Loucy (cell line): Measurements from ENCODE around the gene GSTT4.
A peak's percentile ranks its signal among the peaks of the same experiment; 100 is the strongest.
"Not testable (repeated sequence)": the region's sequence is repeated elsewhere in the genome, so short reads cannot be mapped to it uniquely, and the experiment has no call there.

Experiments used
- H2AFZ ChIP-seq: fragments of 200-600 bp; sonication (generic); 2 replicates; pipeline ENCODE4 v1.6.0; 2016; ENCODE audit warnings: antibody characterized with exemption, mild to moderate bottlenecking, low read length, moderate library complexity
- H3F3A ChIP-seq: fragments of 200-600 bp; 2 replicates; pipeline ENCODE4 v1.6.0; 2016; ENCODE audit warnings: antibody characterized with exemption, low read depth, mild to moderate bottlenecking
- H3K27me3 ChIP-seq: fragments of 200-600 bp; sonication (generic); 2 replicates; pipeline ENCODE4 v1.6.1; 2014; ENCODE audit warnings: low read length, mild to moderate bottlenecking; ENCODE audit not compliant: insufficient read depth, poor library complexity, severe bottlenecking
- H3K36me3 ChIP-seq: fragments of 200-600 bp; sonication (generic); 2 replicates; pipeline ENCODE4 v1.6.1; 2016; ENCODE audit warnings: low read length; ENCODE audit not compliant: insufficient read depth
- H3K4me1 ChIP-seq: fragments of 200-600 bp; sonication (generic); 2 replicates; pipeline ENCODE4 v1.5.1; 2014; ENCODE audit warnings: low read length, mild to moderate bottlenecking; ENCODE audit not compliant: insufficient read depth, poor library complexity, severe bottlenecking
- H3K4me2 ChIP-seq: fragments of 200-600 bp; sonication (generic); 2 replicates; pipeline ENCODE4 v1.6.0; 2014; ENCODE audit warnings: antibody characterized with exemption, low read length, low read depth, mild to moderate bottlenecking; ENCODE audit not compliant: poor library complexity, severe bottlenecking
- H3K4me3 ChIP-seq: fragments of 200-600 bp; sonication (generic); 2 replicates; pipeline ENCODE4 v1.5.1; 2014; ENCODE audit warnings: low read length, mild to moderate bottlenecking, mixed read lengths; ENCODE audit not compliant: poor library complexity, severe bottlenecking
- H3K79me2 ChIP-seq: fragments of 200-600 bp; sonication (generic); 2 replicates; pipeline ENCODE4 v1.6.1; 2014; ENCODE audit warnings: low read length; ENCODE audit not compliant: insufficient read depth
- H3K9ac ChIP-seq: fragments of 200-600 bp; sonication (generic); 2 replicates; pipeline ENCODE4 v1.6.0; 2014; ENCODE audit warnings: mild to moderate bottlenecking, low read depth, low read length, moderate library complexity; ENCODE audit not compliant: poor library complexity, severe bottlenecking
- H3K9me2 ChIP-seq: fragments of 200-600 bp; sonication (generic); replicated peaks from 2 replicates; pipeline ENCODE4 v1.6.1; 2016; ENCODE audit warnings: low read depth, low read length, mixed read lengths
- H3K9me3 ChIP-seq: fragments of 200-600 bp; sonication (generic); 2 replicates; pipeline ENCODE4 v1.6.1; 2014; ENCODE audit warnings: mild to moderate bottlenecking, antibody characterized with exemption, low read length, low read depth; ENCODE audit not compliant: insufficient read depth
- H4K20me1 ChIP-seq: fragments of 200-600 bp; sonication (generic); 2 replicates; pipeline ENCODE4 v1.6.0; 2014; ENCODE audit warnings: antibody characterized with exemption, low read length, mild to moderate bottlenecking; ENCODE audit not compliant: insufficient read depth, poor library complexity, severe bottlenecking
- EZH2phosphoT487 ChIP-seq: fragments of 200-600 bp; IDR thresholded peaks from 2 replicates; pipeline ENCODE4 v1.6.1; 2018; ENCODE audit warnings: antibody characterized with exemption, mild to moderate bottlenecking, moderate library complexity, borderline replicate concordance
- TF ChIP-seq, protein P1 (sequence below): fragments of 200-600 bp; sonication (generic); conservative IDR thresholded peaks from 2 replicates; pipeline ENCODE4 v1.5.1; 2014; ENCODE audit warnings: mild to moderate bottlenecking, antibody characterized with exemption, low read length

Gene GSTT4

DNA sequence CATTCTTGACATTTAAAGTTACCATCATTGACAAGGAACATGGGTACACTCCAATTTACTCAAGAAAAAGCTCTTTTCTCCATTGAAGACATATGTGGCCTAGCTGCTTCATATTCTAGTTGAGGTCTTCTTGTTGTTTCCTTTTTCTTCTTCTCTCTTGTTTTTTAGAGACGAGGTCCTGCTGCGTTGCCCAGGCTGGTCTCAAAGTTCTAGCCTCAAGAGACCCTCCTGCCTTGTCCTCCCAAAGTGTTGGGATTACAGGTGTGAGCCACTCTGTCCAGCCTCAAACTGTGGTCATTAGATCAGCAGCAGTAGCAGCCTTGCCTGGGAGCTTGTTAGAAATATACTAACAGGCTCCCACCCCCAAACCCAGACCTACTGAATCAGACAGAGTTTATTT is 12.2 kb downstream of the GSTT4 start:
- not testable (repeated sequence) for H3K4me3 ChIP-seq, H3K9me2 ChIP-seq, H3K36me3 ChIP-seq, H3K9me3 ChIP-seq, H3K4me2 ChIP-seq, H3K27me3 ChIP-seq, H3K9ac ChIP-seq, H3K79me2 ChIP-seq, H3F3A ChIP-seq, H2AFZ ChIP-seq, H3K4me1 ChIP-seq, H4K20me1 ChIP-seq

GRCh38 chr22:23989583-23990244 is 15.5 kb downstream of the GSTT4 start:
- not testable (repeated sequence) for H3K27me3 ChIP-seq, H3K4me1 ChIP-seq, H2AFZ ChIP-seq

DNA sequence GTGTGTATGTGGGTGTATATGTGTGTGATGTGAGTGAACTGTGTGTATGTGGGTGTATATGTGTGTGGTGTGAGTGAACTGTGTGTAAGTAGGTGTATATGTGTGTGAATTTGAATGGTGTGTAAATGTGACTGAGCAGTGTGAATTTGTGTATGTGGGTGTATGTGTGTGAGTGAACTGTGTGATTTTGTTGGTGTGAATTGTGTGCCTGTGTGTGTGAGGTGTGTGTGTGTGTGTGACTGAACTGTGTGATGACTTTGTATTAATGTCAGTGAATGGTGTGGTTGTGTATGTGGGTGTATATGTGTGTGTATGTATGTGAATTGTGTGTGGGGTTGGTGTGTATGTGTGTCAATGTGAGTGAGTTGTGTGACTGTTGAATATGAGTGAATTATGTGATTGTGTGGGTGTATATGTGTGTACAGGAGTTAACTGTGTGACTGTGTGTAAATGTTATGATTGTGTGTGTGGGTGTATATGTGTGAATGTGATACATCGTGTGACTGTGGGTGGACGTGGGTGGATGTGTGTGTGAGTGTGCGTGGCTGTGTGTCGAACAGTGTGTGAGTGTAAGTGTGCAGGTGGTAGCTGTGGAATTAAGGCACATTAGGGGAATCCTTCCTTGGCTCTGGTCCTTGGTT is 18.6 kb downstream of the GSTT4 start:
- H4K20me1 ChIP-seq, H2AFZ ChIP-seq, H3K36me3 ChIP-seq, H3K4me3 ChIP-seq, H3F3A ChIP-seq, H3K79me2 ChIP-seq, H3K4me1 ChIP-seq, H3K9ac ChIP-seq, H3K9me2 ChIP-seq, H3K4me2 ChIP-seq, H3K27me3 ChIP-seq, H3K9me3 ChIP-seq: not testable (repeated sequence)

More at GRCh38 chr22:23989583-23990244, 15.5 kb downstream of the GSTT4 start:
- H3K79me2 ChIP-seq, H3K4me3 ChIP-seq, H3K9me3 ChIP-seq, H3K9ac ChIP-seq, H3K9me2 ChIP-seq, H3K4me2 ChIP-seq, H3K36me3 ChIP-seq, H3F3A ChIP-seq, H4K20me1 ChIP-seq: not testable (repeated sequence)

DNA sequence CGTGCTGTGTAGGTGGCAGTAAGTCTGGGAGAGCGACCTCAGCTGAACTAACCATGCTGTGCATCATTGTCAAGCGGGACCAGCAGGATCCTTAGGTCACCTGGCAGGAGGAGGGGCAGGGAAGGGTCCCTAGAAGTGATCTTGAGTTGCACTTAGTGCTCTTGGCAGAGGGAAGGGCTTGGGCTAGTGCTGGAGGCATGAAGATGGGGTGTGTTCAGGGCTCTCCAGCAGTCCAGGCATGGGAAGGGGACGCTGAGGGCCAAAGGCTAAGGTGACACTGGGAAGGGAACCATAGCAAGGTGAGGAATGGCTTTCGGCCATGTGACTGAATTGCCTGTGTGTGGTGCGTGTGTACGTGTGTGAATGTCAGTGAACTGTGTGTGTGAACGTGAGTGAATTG is 19.2 kb downstream of the GSTT4 start:
- not testable (repeated sequence) for H2AFZ ChIP-seq, H3K9me3 ChIP-seq, H4K20me1 ChIP-seq, H3K4me1 ChIP-seq, H3K9ac ChIP-seq, H3K36me3 ChIP-seq, H3K27me3 ChIP-seq, H3K4me2 ChIP-seq, H3K79me2 ChIP-seq, H3K9me2 ChIP-seq, H3K4me3 ChIP-seq, H3F3A ChIP-seq

DNA sequence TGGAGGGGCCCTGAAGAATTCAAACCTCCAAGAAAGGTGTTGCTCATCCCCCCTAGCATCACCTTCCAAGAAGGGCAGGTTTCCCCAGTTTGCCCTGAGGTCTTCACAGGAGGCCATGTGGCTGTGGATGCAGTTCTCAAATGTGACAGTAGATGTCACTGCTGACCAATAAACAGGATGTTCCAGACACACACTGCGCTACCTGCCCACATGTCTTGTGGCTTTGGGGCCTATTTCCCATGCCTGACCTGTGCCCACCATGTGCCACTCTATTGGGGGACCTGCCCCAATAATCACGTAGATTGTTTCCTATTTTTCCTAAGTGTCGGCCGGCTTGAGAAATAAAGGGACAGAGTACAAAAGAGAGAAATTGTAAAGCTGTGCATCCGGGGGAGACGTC is 20.8 kb downstream of the GSTT4 start:
- Histone ChIP-seq H3K4me1 (no peaks in the 10 kb centered on the region), H3K4me2 (no peak overlapping the region), H3K9me2 (no peaks in the 10 kb centered on the region), H3K79me2 (no peaks in the 10 kb centered on the region), H3F3A (no peaks in the 10 kb centered on the region), H4K20me1 (no peaks in the 10 kb centered on the region), H3K27me3 (no peaks in the 10 kb centered on the region), H3K9me3 (no peaks in the 10 kb centered on the region), H3K36me3 (no peaks in the 10 kb centered on the region), H2AFZ (no peak overlapping the region), H3K9ac (no peak overlapping the region), H3K4me3 (no peak overlapping the region)
- TF ChIP-seq, protein P1, sequence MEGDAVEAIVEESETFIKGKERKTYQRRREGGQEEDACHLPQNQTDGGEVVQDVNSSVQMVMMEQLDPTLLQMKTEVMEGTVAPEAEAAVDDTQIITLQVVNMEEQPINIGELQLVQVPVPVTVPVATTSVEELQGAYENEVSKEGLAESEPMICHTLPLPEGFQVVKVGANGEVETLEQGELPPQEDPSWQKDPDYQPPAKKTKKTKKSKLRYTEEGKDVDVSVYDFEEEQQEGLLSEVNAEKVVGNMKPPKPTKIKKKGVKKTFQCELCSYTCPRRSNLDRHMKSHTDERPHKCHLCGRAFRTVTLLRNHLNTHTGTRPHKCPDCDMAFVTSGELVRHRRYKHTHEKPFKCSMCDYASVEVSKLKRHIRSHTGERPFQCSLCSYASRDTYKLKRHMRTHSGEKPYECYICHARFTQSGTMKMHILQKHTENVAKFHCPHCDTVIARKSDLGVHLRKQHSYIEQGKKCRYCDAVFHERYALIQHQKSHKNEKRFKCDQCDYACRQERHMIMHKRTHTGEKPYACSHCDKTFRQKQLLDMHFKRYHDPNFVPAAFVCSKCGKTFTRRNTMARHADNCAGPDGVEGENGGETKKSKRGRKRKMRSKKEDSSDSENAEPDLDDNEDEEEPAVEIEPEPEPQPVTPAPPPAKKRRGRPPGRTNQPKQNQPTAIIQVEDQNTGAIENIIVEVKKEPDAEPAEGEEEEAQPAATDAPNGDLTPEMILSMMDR = peak; percentile 74
- TF ChIP-seq EZH2phosphoT487 = no peak

DNA sequence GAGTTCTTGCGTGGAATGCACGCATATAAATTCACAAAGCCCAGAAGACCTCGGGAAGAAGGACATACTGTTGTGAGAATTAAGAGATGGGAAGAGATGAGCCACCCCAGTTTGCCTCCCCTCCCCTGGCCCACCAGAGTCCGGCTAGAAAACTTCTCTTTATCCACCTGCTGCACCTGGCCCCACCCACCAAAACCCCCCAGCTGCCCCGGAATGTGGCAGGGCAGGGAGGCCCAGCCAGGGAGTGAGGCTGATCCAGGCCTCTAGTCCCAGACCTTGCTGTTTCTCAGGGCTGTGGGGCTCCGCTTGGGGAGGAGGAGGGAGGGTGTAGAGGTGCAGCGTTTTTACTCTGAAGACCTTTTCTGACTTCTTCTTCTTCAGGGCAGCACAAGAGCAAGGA is 24.7 kb downstream of the GSTT4 start:
- not testable (repeated sequence) for H3K9ac ChIP-seq, H3K4me1 ChIP-seq, H3F3A ChIP-seq, H3K4me2 ChIP-seq, H3K36me3 ChIP-seq, H3K9me3 ChIP-seq, H2AFZ ChIP-seq, H3K9me2 ChIP-seq, H3K4me3 ChIP-seq, H3K27me3 ChIP-seq, H4K20me1 ChIP-seq, H3K79me2 ChIP-seq
